Dendritic cell treated with granulocyte-macrophage colony-stimulating factor and Interleukin-4, amounts not matched to agents 40 ng/mL and 50 ng/mL, for 4 days (primary cell): ENCODE measurements around the gene CACUL1.
"Not testable (repeated sequence)": the region's sequence is repeated elsewhere in the genome, so short reads cannot be mapped to it uniquely, and the experiment has no call there.

ENCODE experiments used
- H3K27ac Mint-ChIP-seq: one replicate; pipeline ENCODE4 v1.8.0; 2022; ENCODE audit warnings: mild to moderate bottlenecking, mixed read lengths
- H3K27me3 Mint-ChIP-seq: one replicate; pipeline ENCODE4 v1.8.0; 2022; ENCODE audit warnings: mild to moderate bottlenecking, mixed read lengths
- H3K36me3 Mint-ChIP-seq: one replicate; pipeline ENCODE4 v1.8.0; 2022; ENCODE audit warnings: low read depth, mixed read lengths
- H3K4me1 Mint-ChIP-seq: one replicate; pipeline ENCODE4 v1.8.0; 2022; ENCODE audit warnings: low read depth, mixed read lengths
- H3K4me3 Mint-ChIP-seq: one replicate; pipeline ENCODE4 v1.8.0; 2022; ENCODE audit warnings: mild to moderate bottlenecking, moderate library complexity, mixed read lengths
- H3K9me3 Mint-ChIP-seq: one replicate; pipeline ENCODE4 v1.8.0; 2022; ENCODE audit warnings: mixed read lengths
- intact Hi-C: fragments of 100-400 bp; cut with micrococcal nuclease; formaldehyde crosslinking; loops from one replicate; pipeline ENCODE4 v1.15.0; 2022

The CACUL1 gene

GRCh38 chr10:118645294-118645693, 109.5 kb downstream of the CACUL1 start:
- H3K9me3 Mint-ChIP-seq, intact Hi-C loops, H3K36me3 Mint-ChIP-seq, H3K4me1 Mint-ChIP-seq, H3K4me3 Mint-ChIP-seq, H3K27ac Mint-ChIP-seq: not testable (repeated sequence)
- peaks cover 35% of the 10 kb centered on the region for H3K27me3 Mint-ChIP-seq

GRCh38 chr10:118642228-118642627, 112.5 kb downstream of the CACUL1 start:
- Mint-ChIP-seq H3K4me1 (no peaks in the 10 kb centered on the region), H3K9me3 (peaks cover 18% of the 10 kb centered on the region), H3K27ac (no peak overlapping the region), H3K36me3 (no peaks in the 10 kb centered on the region), H3K27me3 (peaks cover 21% of the 10 kb centered on the region), H3K4me3 (no peak overlapping the region)
- intact Hi-C loops: no loop called here

- no peak overlapping the region for H3K27ac Mint-ChIP-seq
- peaks cover 18% of the 10 kb centered on the region for H3K9me3 Mint-ChIP-seq
- H3K4me1 Mint-ChIP-seq: no peaks in the 10 kb centered on the region
- no peaks in the 10 kb centered on the region for H3K36me3 Mint-ChIP-seq
- intact Hi-C loops: no loop called here
- no peak overlapping the region for H3K4me3 Mint-ChIP-seq
- H3K27me3 Mint-ChIP-seq: peaks cover 20% of the 10 kb centered on the region
Observed at GRCh38 chr10:118638680-118639079, 116.1 kb downstream of the CACUL1 start.

GRCh38 chr10:118635674-118636402, 118.9 kb downstream of the CACUL1 start:
- H3K27me3 Mint-ChIP-seq: peaks cover 21% of the 10 kb centered on the region

GRCh38 chr10:118633786-118634185, 121.0 kb downstream of the CACUL1 start:
- no peaks in the 10 kb centered on the region for H3K9me3 Mint-ChIP-seq
- no peak overlapping the region for H3K27ac Mint-ChIP-seq
- peaks cover 20% of the 10 kb centered on the region for H3K27me3 Mint-ChIP-seq
- H3K4me1 Mint-ChIP-seq: no peaks in the 10 kb centered on the region
- H3K36me3 Mint-ChIP-seq: no peaks in the 10 kb centered on the region
- no peak overlapping the region for H3K4me3 Mint-ChIP-seq
- intact Hi-C loops: no loop called here

More at GRCh38 chr10:118635674-118636402, 118.9 kb downstream of the CACUL1 start:
- H3K36me3 Mint-ChIP-seq: no peaks in the 10 kb centered on the region
- H3K9me3 Mint-ChIP-seq: peaks cover 16% of the 10 kb centered on the region
- H3K4me1 Mint-ChIP-seq: no peaks in the 10 kb centered on the region
- no peak overlapping the region for H3K4me3 Mint-ChIP-seq
- intact Hi-C loops: no loop called here
- no peak overlapping the region for H3K27ac Mint-ChIP-seq

GRCh38 chr10:118629211-118629610, 125.6 kb downstream of the CACUL1 start:
- intact Hi-C loops: no loop called here
- peaks cover 16% of the 10 kb centered on the region for H3K27me3 Mint-ChIP-seq
- no peak overlapping the region for H3K4me3 Mint-ChIP-seq
- no peaks in the 10 kb centered on the region for H3K9me3 Mint-ChIP-seq
- no peak overlapping the region for H3K27ac Mint-ChIP-seq
- no peaks in the 10 kb centered on the region for H3K4me1 Mint-ChIP-seq
- H3K36me3 Mint-ChIP-seq: no peaks in the 10 kb centered on the region

- H3K27ac Mint-ChIP-seq: no peak overlapping the region
- intact Hi-C loops: no loop called here
- H3K4me3 Mint-ChIP-seq: no peak overlapping the region
- H3K27me3 Mint-ChIP-seq: peaks cover 18% of the 10 kb centered on the region
- H3K4me1 Mint-ChIP-seq: no peaks in the 10 kb centered on the region
- H3K9me3 Mint-ChIP-seq: no peaks in the 10 kb centered on the region
- no peaks in the 10 kb centered on the region for H3K36me3 Mint-ChIP-seq
Observed at GRCh38 chr10:118628397-118628796, 126.4 kb downstream of the CACUL1 start.

GRCh38 chr10:118626953-118627352, 127.8 kb downstream of the CACUL1 start:
- no peaks in the 10 kb centered on the region for H3K9me3 Mint-ChIP-seq
- no peaks in the 10 kb centered on the region for H3K36me3 Mint-ChIP-seq
- H3K4me3 Mint-ChIP-seq: no peak overlapping the region
- intact Hi-C loops: no loop called here
- no peak overlapping the region for H3K27ac Mint-ChIP-seq
- no peaks in the 10 kb centered on the region for H3K4me1 Mint-ChIP-seq
- H3K27me3 Mint-ChIP-seq: peaks cover 15% of the 10 kb centered on the region
